ENCODE data around the gene PALLD. TPM values are rescaled to one million over a fixed set of nuclear protein-coding genes. Genes with fewer than 3 reads are reported as not detected.

Gene PALLD
- polyA plus RNA-seq, 1 donor from 2014 or later = 20.5 TPM

DNA sequence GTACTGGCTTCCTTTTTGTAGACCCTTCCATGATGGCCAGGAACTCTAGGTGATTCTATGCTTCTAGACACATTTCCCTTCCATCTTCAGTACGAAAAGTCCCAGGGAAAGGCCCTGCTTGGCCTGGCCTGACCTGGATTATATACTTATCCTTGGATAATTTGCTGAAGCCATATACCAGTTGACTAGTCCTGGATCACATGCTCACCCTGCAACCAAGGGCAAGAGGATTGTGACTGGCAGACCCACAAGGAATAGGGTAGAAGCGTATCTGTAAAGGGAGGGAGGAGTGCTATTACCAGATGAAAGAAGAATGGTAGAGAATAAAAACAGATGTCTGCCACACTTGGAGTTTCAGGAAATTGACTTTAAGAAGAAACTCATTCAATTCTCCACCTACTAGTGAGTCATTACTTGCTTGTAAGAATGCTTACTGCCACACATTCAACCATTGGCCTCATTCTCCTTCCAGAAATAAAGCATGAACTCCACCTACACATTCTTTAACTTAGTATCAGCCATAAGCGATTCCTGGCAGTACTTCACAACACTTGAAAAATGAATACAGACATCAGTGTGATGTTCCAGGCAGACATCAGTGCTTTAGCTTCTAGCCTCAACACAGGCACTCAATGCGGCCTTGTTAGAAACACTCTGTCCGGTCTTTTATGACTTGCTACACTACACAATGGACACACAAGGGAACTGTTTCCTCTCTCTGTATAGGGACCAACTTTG lies 371.4 kb downstream of the PALLD start:
- H3K27ac ChIP-seq (ENCODE audit: low read length) = no peak overlapping the region
- no peaks in the 10 kb centered on the region for H3K36me3 ChIP-seq (ENCODE audit: insufficient read depth, low read length)
- H3K4me2 ChIP-seq (ENCODE audit: low read length) = no peak overlapping the region
- no peaks in the 10 kb centered on the region for H3K9me2 ChIP-seq (ENCODE audit: insufficient read depth, low read length)
- H3K9ac ChIP-seq (ENCODE audit: low read length) = no peak overlapping the region
- H3K4me3 ChIP-seq (ENCODE audit: low read length) = no peak overlapping the region
- H3F3A ChIP-seq (ENCODE audit: insufficient read depth, low read length, poor library complexity, severe bottlenecking) = no peaks in the 10 kb centered on the region
- H3K9me3 ChIP-seq (ENCODE audit: low read length) = peaks cover 5% of the 10 kb centered on the region
- H2AFZ ChIP-seq (ENCODE audit: low read depth, low read length) = no peak overlapping the region
- TF ChIP-seq, protein P1, sequence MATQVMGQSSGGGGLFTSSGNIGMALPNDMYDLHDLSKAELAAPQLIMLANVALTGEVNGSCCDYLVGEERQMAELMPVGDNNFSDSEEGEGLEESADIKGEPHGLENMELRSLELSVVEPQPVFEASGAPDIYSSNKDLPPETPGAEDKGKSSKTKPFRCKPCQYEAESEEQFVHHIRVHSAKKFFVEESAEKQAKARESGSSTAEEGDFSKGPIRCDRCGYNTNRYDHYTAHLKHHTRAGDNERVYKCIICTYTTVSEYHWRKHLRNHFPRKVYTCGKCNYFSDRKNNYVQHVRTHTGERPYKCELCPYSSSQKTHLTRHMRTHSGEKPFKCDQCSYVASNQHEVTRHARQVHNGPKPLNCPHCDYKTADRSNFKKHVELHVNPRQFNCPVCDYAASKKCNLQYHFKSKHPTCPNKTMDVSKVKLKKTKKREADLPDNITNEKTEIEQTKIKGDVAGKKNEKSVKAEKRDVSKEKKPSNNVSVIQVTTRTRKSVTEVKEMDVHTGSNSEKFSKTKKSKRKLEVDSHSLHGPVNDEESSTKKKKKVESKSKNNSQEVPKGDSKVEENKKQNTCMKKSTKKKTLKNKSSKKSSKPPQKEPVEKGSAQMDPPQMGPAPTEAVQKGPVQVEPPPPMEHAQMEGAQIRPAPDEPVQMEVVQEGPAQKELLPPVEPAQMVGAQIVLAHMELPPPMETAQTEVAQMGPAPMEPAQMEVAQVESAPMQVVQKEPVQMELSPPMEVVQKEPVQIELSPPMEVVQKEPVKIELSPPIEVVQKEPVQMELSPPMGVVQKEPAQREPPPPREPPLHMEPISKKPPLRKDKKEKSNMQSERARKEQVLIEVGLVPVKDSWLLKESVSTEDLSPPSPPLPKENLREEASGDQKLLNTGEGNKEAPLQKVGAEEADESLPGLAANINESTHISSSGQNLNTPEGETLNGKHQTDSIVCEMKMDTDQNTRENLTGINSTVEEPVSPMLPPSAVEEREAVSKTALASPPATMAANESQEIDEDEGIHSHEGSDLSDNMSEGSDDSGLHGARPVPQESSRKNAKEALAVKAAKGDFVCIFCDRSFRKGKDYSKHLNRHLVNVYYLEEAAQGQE (IDR thresholded peaks at IDR 0.05; ENCODE audit: borderline replicate concordance) = no peak
- TF ChIP-seq EZH2 (IDR thresholded peaks at IDR 0.05; ENCODE audit: borderline replicate concordance, insufficient read depth, low read length, poor library complexity, severe bottlenecking) (no peak), MXI1 (conservative IDR thresholded peaks at IDR 0.05; ENCODE audit: poor library complexity, severe bottlenecking) (no peak), POLR2AphosphoS5 (IDR thresholded peaks at IDR 0.05) (no peak), CTCF (IDR thresholded peaks at IDR 0.05; ENCODE audit: poor library complexity, severe bottlenecking) (no peak), RAD21 (conservative IDR thresholded peaks at IDR 0.05) (no peak), TAF1 (IDR thresholded peaks at IDR 0.05; ENCODE audit: low read depth) (no peak), EP300 (conservative IDR thresholded peaks at IDR 0.05; ENCODE audit: poor library complexity, severe bottlenecking) (no peak), SMC3 (conservative IDR thresholded peaks at IDR 0.05; ENCODE audit: poor library complexity) (no peak)
- peaks cover 82% of the 10 kb centered on the region for H3K79me2 ChIP-seq (replicated peaks; ENCODE audit: insufficient read depth, low read length)
- H3K27me3 ChIP-seq (ENCODE audit: insufficient read depth, low read depth, low read length) = no peaks in the 10 kb centered on the region
- no peaks in the 10 kb centered on the region for H4K20me1 ChIP-seq (ENCODE audit: insufficient read depth)

GRCh38 chr4:168868802-168869201 lies 371.9 kb downstream of the PALLD start:
- Histone ChIP-seq H3K4me3 (ENCODE audit: low read length) (no peak overlapping the region), H3K9ac (ENCODE audit: low read length) (no peak overlapping the region), H2AFZ (ENCODE audit: low read depth, low read length) (no peak overlapping the region), H4K20me1 (ENCODE audit: insufficient read depth) (no peaks in the 10 kb centered on the region), H3K9me2 (ENCODE audit: insufficient read depth, low read length) (no peaks in the 10 kb centered on the region), H3K27ac (ENCODE audit: low read length) (no peak overlapping the region), H3K36me3 (ENCODE audit: insufficient read depth, low read length) (no peaks in the 10 kb centered on the region), H3K79me2 (replicated peaks; ENCODE audit: insufficient read depth, low read length) (peaks cover 86% of the 10 kb centered on the region), H3F3A (ENCODE audit: insufficient read depth, low read length, poor library complexity, severe bottlenecking) (no peaks in the 10 kb centered on the region), H3K4me2 (ENCODE audit: low read length) (no peak overlapping the region), H3K27me3 (ENCODE audit: insufficient read depth, low read depth, low read length) (no peaks in the 10 kb centered on the region), H3K9me3 (ENCODE audit: low read length) (peaks cover 5% of the 10 kb centered on the region)
- TF ChIP-seq EZH2 (IDR thresholded peaks at IDR 0.05; ENCODE audit: borderline replicate concordance, insufficient read depth, low read length, poor library complexity, severe bottlenecking) (no peak), TAF1 (IDR thresholded peaks at IDR 0.05; ENCODE audit: low read depth) (no peak), RAD21 (conservative IDR thresholded peaks at IDR 0.05) (no peak)
